ENCODE results near the gene NOS3.

- no peak for TF ChIP-seq CTCF (IDR thresholded peaks at IDR 0.05)
- no peak for TF ChIP-seq NFIC (IDR thresholded peaks at IDR 0.05; ENCODE audit: borderline replicate concordance)
- no peak for TF ChIP-seq POLR2AphosphoS5 (IDR thresholded peaks at IDR 0.05; ENCODE audit: low read depth, low read length)
- TF ChIP-seq EZH2phosphoT487 (IDR thresholded peaks at IDR 0.05; ENCODE audit: borderline replicate concordance, low read depth) = no peak
- no peak for TF ChIP-seq YY1 (IDR thresholded peaks at IDR 0.05; ENCODE audit: low read depth)
- TF ChIP-seq MAX (IDR thresholded peaks at IDR 0.05; ENCODE audit: low read depth) = no peak
- TF ChIP-seq RAD21 (IDR thresholded peaks at IDR 0.05; ENCODE audit: low read length) = no peak
- TF ChIP-seq USF2 (IDR thresholded peaks at IDR 0.05; ENCODE audit: borderline replicate concordance, low read depth, low read length) = no peak
- no peak for TF ChIP-seq JUND (IDR thresholded peaks at IDR 0.05)
- TF ChIP-seq ELF1 (IDR thresholded peaks at IDR 0.05) = no peak
- TF ChIP-seq GATA2 (CRISPR knock-in tag; IDR thresholded peaks at IDR 0.05) = no peak
- TF ChIP-seq FOSL2 (IDR thresholded peaks at IDR 0.05; ENCODE audit: borderline replicate concordance, low read depth) = no peak
- no peak for TF ChIP-seq RCOR1 (IDR thresholded peaks at IDR 0.05; ENCODE audit: low read length)
Observed at GRCh38 chr7:150993511-150993910, 2.7 kb downstream of the NOS3 start.
